Upper lobe of left lung (tissue), 4 donors: ENCODE measurements around the gene BSCL2.

Experiments
- CTCF ChIP-seq, 6 experiments: fragments of 450-650 bp in 4 of 6; fragments of 200-600 bp in 2 of 6; sonication (generic) in 2 of 6; IDR thresholded peaks; one replicate each; pipeline ENCODE4 v1.5.1; 2016 to 2019; ENCODE audit warnings: antibody characterized with exemption in 6 of 6
- POLR2A ChIP-seq, 4 donors: fragments of 450-650 bp; IDR thresholded peaks; one replicate each; pipeline ENCODE4 v1.5.1; 2016 to 2017; ENCODE audit warnings: antibody characterized with exemption in 4 of 4, mild to moderate bottlenecking in 2 of 4

GRCh38 chr11:62647609-62648005 is 59.6 kb downstream of the BSCL2 start:
- TF ChIP-seq CTCF (IDR thresholded peaks at IDR 0.05) (no peak), POLR2A (IDR thresholded peaks at IDR 0.05) (no peak)
